ENCODE results near the gene HIPK2. TPM values are rescaled to one million over a fixed set of nuclear protein-coding genes. Genes with fewer than 3 reads are reported as not detected.

HIPK2 gene
- total and polyA plus RNA-seq, 10 of the 15 experiments (the other 5 are each of a cell fraction or from before 2014, with no cell fraction given): 1.7 to 39.0 (median 9.4) TPM

GRCh38 chr7:139714163-139714901 is 63.5 kb downstream of the HIPK2 start:
- no peaks in the 10 kb centered on the region for H3K27me3 ChIP-seq (replicated peaks in 1 of 2; ENCODE audit: control insufficient read depth in 2 of 2, insufficient read depth in 2 of 2, low read length in 1 of 2)
- H3K4me2 ChIP-seq (ENCODE audit: control insufficient read depth, insufficient read depth): peak overlapping the region; percentile 36
- ChIA-PET CTCF (no interaction called here), SMC1A (ENCODE audit: uncharacterized antibody, unreplicated experiment) (no interaction called here), RAD21 (ENCODE audit: unreplicated experiment) (no interaction called here), POLR2A (interaction anchor here (0.5 kb wide), 2 partner anchors 16 to 40 kb away, joined by 4 to 5 read pairs; no protein-coding TSS in a partner anchor)
- no TSS peak for BruUV-seq (replicated peaks)
- ATAC-seq (peak; percentile 90), DNase-seq (ENCODE audit: low read depth, low spot score) (no peak), FAIRE-seq (no peak)
- H3K9ac ChIP-seq (ENCODE audit: control insufficient read depth, insufficient read depth, low read length): peak overlapping the region; percentile 55
- peaks cover 14% of the 10 kb centered on the region for H3K4me1 ChIP-seq (ENCODE audit: control insufficient read depth, insufficient read depth, low read length)
- intact Hi-C loops (cut with micrococcal nuclease; ENCODE audit: unreplicated experiment) (no loop called here), in situ Hi-C loops (cut with MboI) (no loop called here)
- H2AFZ ChIP-seq (ENCODE audit: control insufficient read depth, low read depth, low read length): peak overlapping the region; percentile 77
- no peaks in the 10 kb centered on the region; the same call in 2 of the 3 replicates for H3K9me3 ChIP-seq (replicated peaks; ENCODE audit: control insufficient read depth, insufficient read depth, low read length)
- WGBS (ENCODE audit: insufficient coverage, insufficient replicate concordance, low lambda C conversion rate, missing lambda C conversion rate): 17% methylated on average over 23 of the region's 23 CpGs
- H3K79me2 ChIP-seq (ENCODE audit: control insufficient read depth, insufficient read depth, low read length): peaks cover 8% of the 10 kb centered on the region
- no peaks in the 10 kb centered on the region for H4K20me1 ChIP-seq (ENCODE audit: control insufficient read depth, insufficient read depth)
- no peak overlapping the region for H3K4me3 ChIP-seq
- H3K27ac ChIP-seq (ENCODE audit: control insufficient read depth, insufficient read depth): peak overlapping the region; percentile 78
- peaks cover 13 to 25% of the 10 kb centered on the region in 2 experiments; a peak in 3 of 4 replicates for H3K36me3 ChIP-seq (ENCODE audit: control insufficient read depth in 2 of 2, insufficient read depth in 2 of 2, low read length in 1 of 2)
- TF ChIP-seq ZNF687 (IDR thresholded peaks at IDR 0.05): peak; percentile 86
- TF ChIP-seq, protein P1, sequence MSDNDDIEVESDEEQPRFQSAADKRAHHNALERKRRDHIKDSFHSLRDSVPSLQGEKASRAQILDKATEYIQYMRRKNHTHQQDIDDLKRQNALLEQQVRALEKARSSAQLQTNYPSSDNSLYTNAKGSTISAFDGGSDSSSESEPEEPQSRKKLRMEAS (IDR thresholded peaks at IDR 0.05; ENCODE audit: low read depth, low read length): no peak
- TF ChIP-seq ZZZ3 (IDR thresholded peaks at IDR 0.05; ENCODE audit: control insufficient read depth, insufficient read length, low read depth): no peak
- TF ChIP-seq SMAD5 (IDR thresholded peaks at IDR 0.05; ENCODE audit: low read depth): peak; percentile 36; the same call in 1 of the 2 replicates
- peak in 1 of 2 experiments; percentile 11; a peak in 1 of 4 replicates for TF ChIP-seq BHLHE40 (IDR thresholded peaks at IDR 0.05; ENCODE audit: borderline replicate concordance in 1 of 2, low read depth in 2 of 2, low read length in 1 of 2)
- TF ChIP-seq, protein P2, sequence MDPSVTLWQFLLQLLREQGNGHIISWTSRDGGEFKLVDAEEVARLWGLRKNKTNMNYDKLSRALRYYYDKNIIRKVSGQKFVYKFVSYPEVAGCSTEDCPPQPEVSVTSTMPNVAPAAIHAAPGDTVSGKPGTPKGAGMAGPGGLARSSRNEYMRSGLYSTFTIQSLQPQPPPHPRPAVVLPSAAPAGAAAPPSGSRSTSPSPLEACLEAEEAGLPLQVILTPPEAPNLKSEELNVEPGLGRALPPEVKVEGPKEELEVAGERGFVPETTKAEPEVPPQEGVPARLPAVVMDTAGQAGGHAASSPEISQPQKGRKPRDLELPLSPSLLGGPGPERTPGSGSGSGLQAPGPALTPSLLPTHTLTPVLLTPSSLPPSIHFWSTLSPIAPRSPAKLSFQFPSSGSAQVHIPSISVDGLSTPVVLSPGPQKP (IDR thresholded peaks at IDR 0.05; ENCODE audit: low read depth, low read length): no peak
- no peak for TF ChIP-seq ZNF384 (IDR thresholded peaks at IDR 0.05; ENCODE audit: borderline replicate concordance, low read depth, low read length)
- TF ChIP-seq DPF2 (IDR thresholded peaks at IDR 0.05): no peak
- TF ChIP-seq CREM (IDR thresholded peaks at IDR 0.05; ENCODE audit: low read depth): peak; percentile 44; the same call in 1 of the 2 replicates
- no peak for TF ChIP-seq CBX5 (IDR thresholded peaks at IDR 0.05; ENCODE audit: low read depth)
- no peak for TF ChIP-seq RELB (IDR thresholded peaks at IDR 0.05; ENCODE audit: low read depth)
- TF ChIP-seq, protein P3, sequence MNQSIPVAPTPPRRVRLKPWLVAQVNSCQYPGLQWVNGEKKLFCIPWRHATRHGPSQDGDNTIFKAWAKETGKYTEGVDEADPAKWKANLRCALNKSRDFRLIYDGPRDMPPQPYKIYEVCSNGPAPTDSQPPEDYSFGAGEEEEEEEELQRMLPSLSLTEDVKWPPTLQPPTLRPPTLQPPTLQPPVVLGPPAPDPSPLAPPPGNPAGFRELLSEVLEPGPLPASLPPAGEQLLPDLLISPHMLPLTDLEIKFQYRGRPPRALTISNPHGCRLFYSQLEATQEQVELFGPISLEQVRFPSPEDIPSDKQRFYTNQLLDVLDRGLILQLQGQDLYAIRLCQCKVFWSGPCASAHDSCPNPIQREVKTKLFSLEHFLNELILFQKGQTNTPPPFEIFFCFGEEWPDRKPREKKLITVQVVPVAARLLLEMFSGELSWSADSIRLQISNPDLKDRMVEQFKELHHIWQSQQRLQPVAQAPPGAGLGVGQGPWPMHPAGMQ (IDR thresholded peaks at IDR 0.05; ENCODE audit: borderline replicate concordance): no peak
- TF ChIP-seq KLF5 (IDR thresholded peaks at IDR 0.05; ENCODE audit: partially characterized antibody): no peak

Data from GM12878 (cell line).